Loucy (cell line): ENCODE data around the gene EIF2B4.

Source experiments
- CTCF ChIP-seq: fragments of 200-600 bp; sonication (generic); conservative IDR thresholded peaks from 2 replicates; pipeline ENCODE4 v1.5.1; 2014; ENCODE audit warnings: mild to moderate bottlenecking, antibody characterized with exemption, low read length
- EZH2phosphoT487 ChIP-seq: fragments of 200-600 bp; IDR thresholded peaks from 2 replicates; pipeline ENCODE4 v1.6.1; 2018; ENCODE audit warnings: antibody characterized with exemption, mild to moderate bottlenecking, moderate library complexity, borderline replicate concordance

- no peak for TF ChIP-seq EZH2phosphoT487
- TF ChIP-seq CTCF, result no peak
Observed at GRCh38 chr2:27416151-27416550, 46.0 kb upstream of the EIF2B4 start.
